IMR-90 (cell line): ENCODE results near the gene DNMT1.
"Not testable (repeated sequence)": the region's sequence is repeated elsewhere in the genome, so short reads cannot be mapped to it uniquely, and the experiment has no call there.

Experiments
- BHLHE40 ChIP-seq: fragments of 150-350 bp; IDR thresholded peaks from 2 replicates; pipeline ENCODE4 v1.6.1; 2016; ENCODE audit warnings: mild to moderate bottlenecking, low read depth, low read length
- CEBPB ChIP-seq: IDR thresholded peaks from 2 replicates; pipeline ENCODE4 v1.6.1; 2012; ENCODE audit warnings: low read depth, low read length, improper control_type of control experiment
- CHD1 ChIP-seq: IDR thresholded peaks from 2 replicates; pipeline ENCODE4 v1.6.1; 2012; ENCODE audit warnings: low read depth, low read length, improper control_type of control experiment
- MAFK ChIP-seq: IDR thresholded peaks from 2 replicates; pipeline ENCODE4 v1.6.1; 2012; ENCODE audit warnings: low read depth, low read length, improper control_type of control experiment
- MAZ ChIP-seq: IDR thresholded peaks from 2 replicates; pipeline ENCODE4 v1.6.1; 2012; ENCODE audit warnings: low read depth, mild to moderate bottlenecking, low read length, improper control_type of control experiment, moderate library complexity, borderline replicate concordance
- MXI1 ChIP-seq: IDR thresholded peaks from 2 replicates; pipeline ENCODE4 v1.6.1; 2012; ENCODE audit warnings: low read depth, mild to moderate bottlenecking, low read length, moderate library complexity, borderline replicate concordance
- POLR2A ChIP-seq: IDR thresholded peaks from 2 replicates; pipeline ENCODE4 v1.6.1; 2012; ENCODE audit warnings: mild to moderate bottlenecking, low read depth, low read length
- RAD21 ChIP-seq: IDR thresholded peaks from 2 replicates; pipeline ENCODE4 v1.6.1; 2012; ENCODE audit warnings: low read length, improper control_type of control experiment
- RCOR1 ChIP-seq: IDR thresholded peaks from 2 replicates; pipeline ENCODE4 v1.6.1; 2012; ENCODE audit warnings: mild to moderate bottlenecking, low read length, improper control_type of control experiment; ENCODE audit not compliant: insufficient replicate concordance
- RFX5 ChIP-seq: IDR thresholded peaks from 2 replicates; pipeline ENCODE4 v1.8.0; 2012; ENCODE audit warnings: low read depth, mild to moderate bottlenecking, low read length, moderate library complexity
- SMC3 ChIP-seq: fragments of 150-350 bp; IDR thresholded peaks from 2 replicates; pipeline ENCODE4 v1.6.1; 2016; ENCODE audit warnings: low read depth, mild to moderate bottlenecking, antibody characterized with exemption, low read length, moderate library complexity
- TF ChIP-seq, protein P1 (sequence below): conservative IDR thresholded peaks from 2 replicates; pipeline ENCODE4 v1.5.1; 2012; ENCODE audit warnings: mild to moderate bottlenecking, low read depth, low read length, improper control_type of control experiment
- TF ChIP-seq, protein P2 (sequence below): fragments of 150-350 bp; IDR thresholded peaks from 2 replicates; pipeline ENCODE4 v1.6.1; 2016; ENCODE audit warnings: low read depth, mild to moderate bottlenecking, low read length, moderate library complexity, borderline replicate concordance
- TF ChIP-seq, protein P3 (sequence below): fragments of 150-350 bp; IDR thresholded peaks from 2 replicates; pipeline ENCODE4 v1.6.1; 2017; ENCODE audit warnings: mild to moderate bottlenecking, antibody characterized with exemption, low read length, low read depth

DNA sequence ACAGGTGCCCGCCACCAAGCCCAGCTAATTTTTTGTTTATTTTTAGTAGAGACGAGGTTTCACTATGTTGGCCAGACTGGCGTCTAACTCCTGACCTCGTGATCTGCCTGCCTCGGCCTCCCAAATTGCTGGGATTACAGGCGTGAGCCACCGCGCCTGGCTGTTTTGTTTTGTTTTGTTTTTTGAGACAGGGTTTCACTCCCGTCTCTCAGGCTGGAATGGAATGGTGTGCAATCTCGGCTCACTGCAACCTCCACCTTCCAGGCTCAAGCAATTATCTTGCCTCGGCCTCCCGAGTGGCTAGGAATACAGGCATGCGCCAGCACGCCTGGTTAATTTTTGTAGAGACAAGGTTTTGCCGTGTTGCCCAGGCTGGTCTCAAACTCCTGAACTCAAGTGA lies 5.3 kb upstream of the DNMT1 start:
- not testable (repeated sequence) for TF ChIP-seq SMC3, POLR2A, MXI1, BHLHE40, RFX5, RCOR1, RAD21, CEBPB, MAZ, CHD1, MAFK
- TF ChIP-seq, protein P1, sequence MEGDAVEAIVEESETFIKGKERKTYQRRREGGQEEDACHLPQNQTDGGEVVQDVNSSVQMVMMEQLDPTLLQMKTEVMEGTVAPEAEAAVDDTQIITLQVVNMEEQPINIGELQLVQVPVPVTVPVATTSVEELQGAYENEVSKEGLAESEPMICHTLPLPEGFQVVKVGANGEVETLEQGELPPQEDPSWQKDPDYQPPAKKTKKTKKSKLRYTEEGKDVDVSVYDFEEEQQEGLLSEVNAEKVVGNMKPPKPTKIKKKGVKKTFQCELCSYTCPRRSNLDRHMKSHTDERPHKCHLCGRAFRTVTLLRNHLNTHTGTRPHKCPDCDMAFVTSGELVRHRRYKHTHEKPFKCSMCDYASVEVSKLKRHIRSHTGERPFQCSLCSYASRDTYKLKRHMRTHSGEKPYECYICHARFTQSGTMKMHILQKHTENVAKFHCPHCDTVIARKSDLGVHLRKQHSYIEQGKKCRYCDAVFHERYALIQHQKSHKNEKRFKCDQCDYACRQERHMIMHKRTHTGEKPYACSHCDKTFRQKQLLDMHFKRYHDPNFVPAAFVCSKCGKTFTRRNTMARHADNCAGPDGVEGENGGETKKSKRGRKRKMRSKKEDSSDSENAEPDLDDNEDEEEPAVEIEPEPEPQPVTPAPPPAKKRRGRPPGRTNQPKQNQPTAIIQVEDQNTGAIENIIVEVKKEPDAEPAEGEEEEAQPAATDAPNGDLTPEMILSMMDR = not testable (repeated sequence)
- TF ChIP-seq, protein P2, sequence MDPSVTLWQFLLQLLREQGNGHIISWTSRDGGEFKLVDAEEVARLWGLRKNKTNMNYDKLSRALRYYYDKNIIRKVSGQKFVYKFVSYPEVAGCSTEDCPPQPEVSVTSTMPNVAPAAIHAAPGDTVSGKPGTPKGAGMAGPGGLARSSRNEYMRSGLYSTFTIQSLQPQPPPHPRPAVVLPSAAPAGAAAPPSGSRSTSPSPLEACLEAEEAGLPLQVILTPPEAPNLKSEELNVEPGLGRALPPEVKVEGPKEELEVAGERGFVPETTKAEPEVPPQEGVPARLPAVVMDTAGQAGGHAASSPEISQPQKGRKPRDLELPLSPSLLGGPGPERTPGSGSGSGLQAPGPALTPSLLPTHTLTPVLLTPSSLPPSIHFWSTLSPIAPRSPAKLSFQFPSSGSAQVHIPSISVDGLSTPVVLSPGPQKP = not testable (repeated sequence)
- TF ChIP-seq, protein P3, sequence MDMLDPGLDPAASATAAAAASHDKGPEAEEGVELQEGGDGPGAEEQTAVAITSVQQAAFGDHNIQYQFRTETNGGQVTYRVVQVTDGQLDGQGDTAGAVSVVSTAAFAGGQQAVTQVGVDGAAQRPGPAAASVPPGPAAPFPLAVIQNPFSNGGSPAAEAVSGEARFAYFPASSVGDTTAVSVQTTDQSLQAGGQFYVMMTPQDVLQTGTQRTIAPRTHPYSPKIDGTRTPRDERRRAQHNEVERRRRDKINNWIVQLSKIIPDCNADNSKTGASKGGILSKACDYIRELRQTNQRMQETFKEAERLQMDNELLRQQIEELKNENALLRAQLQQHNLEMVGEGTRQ = not testable (repeated sequence)
